Measurements from ENCODE around the gene NID1. TPM values are rescaled to one million over a fixed set of nuclear protein-coding genes. Genes with fewer than 3 reads are reported as not detected.
A peak's percentile ranks its signal among the peaks of the same experiment; 100 is the strongest.

Gene NID1
- total RNA-seq, 3 donors from 2014 or later: 60.3 to 288 (median 154) TPM

DNA sequence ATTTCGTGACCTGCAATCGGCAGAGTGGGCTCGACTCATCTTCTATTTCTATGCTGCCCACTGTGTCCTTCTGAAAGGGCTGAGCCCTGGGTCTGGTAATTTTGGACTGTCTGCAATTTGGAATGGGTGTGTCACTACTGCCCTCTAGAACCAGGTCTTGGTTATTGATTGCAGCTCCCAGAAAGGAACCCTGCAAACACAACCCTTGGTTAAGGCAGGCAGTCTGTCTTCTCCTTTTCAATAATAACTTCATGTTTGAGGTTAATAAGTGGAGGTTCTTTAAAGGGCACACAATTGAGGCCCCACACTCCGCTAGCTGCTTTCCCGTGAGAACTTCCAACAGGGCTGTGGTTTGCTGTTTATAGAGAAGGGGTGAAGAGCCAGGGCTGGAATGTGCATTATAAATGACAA is 118.3 kb downstream of the NID1 start:
- Histone ChIP-seq H3K9me3 (no peaks in the 10 kb centered on the region), H3K4me3 (no peak overlapping the region), H3K36me3 (no peaks in the 10 kb centered on the region), H3K4me1 (no peaks in the 10 kb centered on the region), H3K27ac (no peak overlapping the region), H3K27me3 (no peaks in the 10 kb centered on the region)
- no peak for DNase-seq (ENCODE audit: low spot score in 2 of 2)
- intact Hi-C loops (cut with DNase I; ENCODE audit: low total_unique reads): loop anchor here (10.0 kb wide), 1 partner anchor 82 kb away; the partner anchor contains the start of gene LYST
- no peak for TF ChIP-seq POLR2A (IDR thresholded peaks at IDR 0.05)
- TF ChIP-seq POLR2AphosphoS5 (IDR thresholded peaks at IDR 0.05): no peak
- TF ChIP-seq, protein P1, sequence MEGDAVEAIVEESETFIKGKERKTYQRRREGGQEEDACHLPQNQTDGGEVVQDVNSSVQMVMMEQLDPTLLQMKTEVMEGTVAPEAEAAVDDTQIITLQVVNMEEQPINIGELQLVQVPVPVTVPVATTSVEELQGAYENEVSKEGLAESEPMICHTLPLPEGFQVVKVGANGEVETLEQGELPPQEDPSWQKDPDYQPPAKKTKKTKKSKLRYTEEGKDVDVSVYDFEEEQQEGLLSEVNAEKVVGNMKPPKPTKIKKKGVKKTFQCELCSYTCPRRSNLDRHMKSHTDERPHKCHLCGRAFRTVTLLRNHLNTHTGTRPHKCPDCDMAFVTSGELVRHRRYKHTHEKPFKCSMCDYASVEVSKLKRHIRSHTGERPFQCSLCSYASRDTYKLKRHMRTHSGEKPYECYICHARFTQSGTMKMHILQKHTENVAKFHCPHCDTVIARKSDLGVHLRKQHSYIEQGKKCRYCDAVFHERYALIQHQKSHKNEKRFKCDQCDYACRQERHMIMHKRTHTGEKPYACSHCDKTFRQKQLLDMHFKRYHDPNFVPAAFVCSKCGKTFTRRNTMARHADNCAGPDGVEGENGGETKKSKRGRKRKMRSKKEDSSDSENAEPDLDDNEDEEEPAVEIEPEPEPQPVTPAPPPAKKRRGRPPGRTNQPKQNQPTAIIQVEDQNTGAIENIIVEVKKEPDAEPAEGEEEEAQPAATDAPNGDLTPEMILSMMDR (IDR thresholded peaks at IDR 0.05): no peak

DNA sequence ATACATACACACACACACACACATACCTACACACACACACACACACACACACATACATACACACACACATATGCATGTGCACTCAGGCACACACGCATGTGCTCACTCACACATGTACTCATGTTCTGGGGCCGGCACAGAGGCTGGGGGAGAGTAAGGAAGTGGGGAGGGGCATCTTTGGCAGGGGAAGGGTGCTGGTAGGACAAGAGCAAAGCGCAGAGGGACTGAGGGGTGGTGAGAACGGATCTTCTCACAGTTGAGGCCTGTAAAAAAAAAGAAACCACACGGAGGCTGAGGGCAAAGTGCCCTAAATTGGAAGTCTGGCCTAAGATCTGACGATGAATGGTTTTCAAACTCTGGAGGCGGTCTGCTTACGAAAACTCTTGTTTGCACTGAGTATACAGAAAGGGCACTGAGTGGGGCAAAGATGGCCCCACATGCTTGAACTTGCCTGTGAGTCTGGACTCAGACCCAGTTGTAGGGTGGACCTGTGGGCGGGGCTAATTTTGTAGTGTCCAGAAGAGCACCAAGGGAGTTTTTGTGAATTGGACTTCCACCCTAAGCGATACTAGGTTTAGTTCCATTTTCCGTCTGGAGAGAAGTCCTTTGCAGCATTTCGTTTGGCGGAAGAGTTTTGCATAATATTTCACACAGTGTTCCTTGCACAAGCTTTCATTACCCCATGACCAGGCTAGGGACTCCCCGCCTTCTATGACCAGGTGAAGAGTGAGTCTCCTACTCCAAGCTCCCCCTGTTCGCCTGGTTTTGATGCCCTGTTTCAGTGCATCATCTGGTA is 118.9 kb downstream of the NID1 start:
- H3K27me3 ChIP-seq: no peaks in the 10 kb centered on the region
- no peaks in the 10 kb centered on the region for H3K4me1 ChIP-seq
- no peak overlapping the region for H3K27ac ChIP-seq
- H3K4me3 ChIP-seq: no peak overlapping the region
- intact Hi-C loops (cut with DNase I; ENCODE audit: low total_unique reads): loop anchor here (10.0 kb wide), 1 partner anchor 81 kb away; the partner anchor contains the start of gene LYST
- H3K36me3 ChIP-seq: no peaks in the 10 kb centered on the region
- no peak for DNase-seq (ENCODE audit: low spot score in 2 of 2)
- TF ChIP-seq POLR2A (IDR thresholded peaks at IDR 0.05) (no peak), POLR2AphosphoS5 (IDR thresholded peaks at IDR 0.05) (no peak)
- TF ChIP-seq, protein P1 (IDR thresholded peaks at IDR 0.05): no peak
- no peaks in the 10 kb centered on the region for H3K9me3 ChIP-seq

DNA sequence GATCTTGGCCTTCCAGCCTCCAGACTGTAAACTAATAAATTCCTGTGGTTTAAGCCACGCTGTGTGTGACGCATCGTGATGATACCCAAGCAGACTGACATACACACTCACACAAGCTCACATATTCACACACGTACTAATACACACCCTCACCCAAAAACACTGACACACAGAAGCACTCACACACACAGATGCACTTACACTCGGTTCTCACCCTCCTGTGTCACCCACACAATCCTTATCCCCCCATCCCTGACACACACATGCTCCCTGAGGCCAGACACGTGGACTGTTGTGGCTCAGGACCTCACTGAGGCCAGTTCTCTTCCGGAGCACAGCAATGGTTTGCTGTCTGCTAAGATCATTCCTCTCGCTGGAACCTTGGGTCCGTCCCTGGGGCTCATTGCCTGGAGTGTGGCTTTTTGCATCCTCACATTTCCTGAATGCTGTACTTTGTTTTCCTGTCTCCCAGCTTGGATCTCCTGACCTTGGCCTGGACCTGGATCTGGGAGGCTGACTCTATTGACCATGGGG is 121.2 kb downstream of the NID1 start:
- Histone ChIP-seq H3K4me3 (no peak overlapping the region), H3K27me3 (no peaks in the 10 kb centered on the region), H3K4me1 (no peaks in the 10 kb centered on the region), H3K27ac (peak overlapping the region in 1 of 2 donors; percentile 30), H3K9me3 (no peaks in the 10 kb centered on the region), H3K36me3 (no peaks in the 10 kb centered on the region)
- intact Hi-C loops (cut with DNase I; ENCODE audit: low total_unique reads): loop anchor here (10.0 kb wide), 1 partner anchor 79 kb away; the partner anchor contains the start of gene LYST
- no peak for DNase-seq (ENCODE audit: low spot score in 2 of 2)
- TF ChIP-seq, protein P1 (IDR thresholded peaks at IDR 0.05): no peak
- TF ChIP-seq POLR2A (IDR thresholded peaks at IDR 0.05): no peak

DNA sequence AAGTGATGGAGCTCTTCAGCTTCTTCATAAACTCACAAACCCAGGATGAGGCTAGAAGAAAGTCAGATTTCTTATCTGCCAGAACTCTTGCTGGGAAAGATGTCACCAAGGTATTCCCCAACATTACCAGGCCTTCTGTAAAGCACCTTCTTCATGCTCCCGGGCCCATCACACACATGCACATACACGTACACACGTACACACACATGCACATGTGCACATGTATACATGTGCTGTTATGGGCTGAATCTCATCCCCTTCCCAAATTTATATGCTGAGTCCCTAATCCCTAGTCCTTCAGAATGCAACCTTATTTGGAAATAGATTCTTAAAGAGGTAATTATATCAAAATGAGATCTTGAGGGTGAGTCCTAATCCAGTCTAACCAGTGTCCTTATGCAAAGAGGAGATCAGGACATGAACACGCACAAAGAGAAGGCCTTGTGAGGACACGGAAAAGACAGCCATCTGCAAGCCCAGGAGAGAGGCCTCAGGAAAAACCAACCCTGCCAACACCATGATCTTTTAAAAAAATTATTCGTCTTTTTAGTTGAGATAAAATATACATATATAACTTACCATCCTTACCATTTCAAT is 121.8 kb downstream of the NID1 start:
- intact Hi-C loops (cut with DNase I; ENCODE audit: low total_unique reads): loop anchor here (10.0 kb wide), 1 partner anchor 78 kb away; the partner anchor contains the start of gene LYST
- peak overlapping the region; percentile 67 to 85 for H3K27ac ChIP-seq
- no peak for DNase-seq (ENCODE audit: low spot score in 2 of 2)

More for the DNA sequence above, 121.8 kb downstream of the NID1 start:
- TF ChIP-seq POLR2A (IDR thresholded peaks at IDR 0.05): no peak
- TF ChIP-seq, protein P1 (IDR thresholded peaks at IDR 0.05): no peak
- no peak for TF ChIP-seq POLR2AphosphoS5 (IDR thresholded peaks at IDR 0.05)
- Histone ChIP-seq H3K4me1 (no peaks in the 10 kb centered on the region), H3K36me3 (no peaks in the 10 kb centered on the region), H3K4me3 (no peak overlapping the region), H3K9me3 (no peaks in the 10 kb centered on the region), H3K27me3 (no peaks in the 10 kb centered on the region)
